SIG-M5 (cell line): ENCODE data around the gene DGKH.
"Not testable (repeated sequence)": the region's sequence is repeated elsewhere in the genome, so short reads cannot be mapped to it uniquely, and the experiment has no call there.

Experiments used
- DNase-seq: peaks from one replicate; lab custom pipeline; 2025; lab: John Stamatoyannopoulos, UW

DGKH gene

GRCh38 chr13:42041684-42042035 lies 6.8 kb upstream of the DGKH start:
- DNase-seq, result no peak

DNA sequence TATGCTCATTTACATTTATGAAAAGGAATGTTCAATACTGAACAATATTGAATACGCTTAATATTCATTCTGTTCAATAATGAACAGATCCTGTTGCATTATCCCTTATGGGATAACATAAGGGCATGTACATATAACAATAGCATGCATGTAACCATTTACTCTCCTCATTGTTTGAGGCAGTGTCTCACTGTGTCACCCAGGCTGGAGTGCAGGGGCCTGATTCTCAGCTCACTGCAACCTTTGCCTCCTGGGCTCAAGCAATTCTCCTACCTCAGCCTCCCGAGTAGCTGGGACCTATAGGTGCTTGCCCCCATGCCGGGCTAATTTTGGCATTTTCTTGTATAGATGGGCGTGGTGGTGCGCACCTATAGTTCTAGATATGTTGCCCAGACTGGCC lies 4.8 kb upstream of the DGKH start:
- DNase-seq, result no peak

- no peak for DNase-seq
Observed at GRCh38 chr13:42046448-42046847, 2.0 kb upstream of the DGKH start.

GRCh38 chr13:42047561-42048341 lies 697 bp upstream of the DGKH start:
- no peak for DNase-seq

DNA sequence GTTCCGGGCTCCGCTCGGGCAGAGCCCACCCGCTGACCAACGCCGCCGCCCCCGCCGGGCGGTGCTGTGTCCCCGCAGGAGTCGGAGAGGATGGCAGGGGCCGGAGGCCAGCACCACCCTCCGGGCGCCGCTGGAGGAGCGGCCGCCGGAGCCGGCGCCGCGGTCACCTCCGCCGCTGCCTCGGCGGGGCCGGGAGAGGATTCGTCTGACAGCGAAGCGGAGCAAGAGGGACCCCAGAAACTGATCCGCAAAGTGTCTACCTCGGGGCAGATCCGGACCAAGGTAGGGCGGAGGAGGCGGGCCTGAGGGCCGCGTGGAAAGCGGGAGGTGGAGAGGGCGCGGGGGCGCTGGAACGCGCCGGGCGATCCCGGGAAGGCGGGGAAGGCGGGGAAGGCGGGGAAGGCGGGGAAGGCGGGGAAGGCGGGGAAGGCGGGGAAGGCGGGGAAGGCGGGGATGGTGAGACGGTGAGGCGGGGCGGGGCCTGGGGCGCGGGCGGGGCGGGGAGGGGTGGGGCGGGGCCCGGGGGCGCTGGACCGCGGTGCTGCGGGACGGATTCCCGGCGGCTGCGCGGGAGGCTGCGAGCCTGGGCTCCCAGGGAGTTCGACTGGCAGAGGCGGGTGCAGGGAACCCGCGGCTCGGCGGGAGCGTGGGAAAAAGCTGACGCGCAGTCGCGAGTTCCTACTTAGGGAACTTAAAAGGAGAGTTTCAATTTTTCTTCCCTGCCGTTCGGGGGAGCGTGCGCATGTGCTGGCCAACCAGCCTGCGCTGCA lies 421 bp downstream of the DGKH start:
- no peak for DNase-seq

DNA sequence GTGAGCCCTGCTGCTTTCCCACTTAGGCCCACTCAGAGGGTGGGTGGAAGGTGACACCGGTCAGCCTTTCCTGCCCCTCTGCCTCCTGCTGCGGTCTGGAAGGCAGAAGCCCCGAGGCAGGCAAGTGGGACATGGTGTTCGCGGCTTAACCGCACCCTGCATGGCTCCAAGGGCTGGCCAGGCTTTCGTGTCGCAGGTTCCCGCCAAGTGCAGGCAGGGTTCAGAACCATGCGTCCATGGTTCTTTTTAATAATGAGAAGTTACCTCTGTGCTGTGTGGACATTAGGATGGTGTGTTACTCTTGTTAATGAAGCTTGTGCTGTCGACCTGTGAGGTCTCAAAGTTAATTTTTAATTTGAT lies 986 bp downstream of the DGKH start:
- no peak for DNase-seq

- no peak for DNase-seq
Observed at GRCh38 chr13:42054798-42055499, 6.5 kb downstream of the DGKH start.

- no peak for DNase-seq
Observed at GRCh38 chr13:42055500-42056085, 7.1 kb downstream of the DGKH start.

- no peak for DNase-seq
Observed at GRCh38 chr13:42056146-42056545, 7.7 kb downstream of the DGKH start.

DNA sequence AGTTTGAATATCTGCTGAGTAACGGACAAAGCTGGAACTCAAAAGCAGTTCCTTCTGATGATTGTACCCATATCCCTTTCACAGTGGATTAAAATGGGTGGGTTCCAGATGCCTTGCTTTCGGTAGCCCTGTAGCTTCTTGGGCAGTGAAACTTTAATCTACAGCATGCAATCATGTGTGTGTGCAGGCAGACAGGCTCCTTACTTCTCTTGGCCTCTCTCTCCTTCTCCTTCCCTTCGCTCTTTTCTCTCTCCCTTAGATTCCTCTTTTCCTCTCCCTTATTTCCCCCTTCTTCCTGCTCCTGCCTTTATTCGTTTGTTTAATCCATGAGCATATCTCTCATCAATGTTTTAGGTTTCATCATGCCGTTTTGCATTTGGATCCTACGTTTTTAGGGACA lies 8.1 kb downstream of the DGKH start:
- DNase-seq, result no peak

DNA sequence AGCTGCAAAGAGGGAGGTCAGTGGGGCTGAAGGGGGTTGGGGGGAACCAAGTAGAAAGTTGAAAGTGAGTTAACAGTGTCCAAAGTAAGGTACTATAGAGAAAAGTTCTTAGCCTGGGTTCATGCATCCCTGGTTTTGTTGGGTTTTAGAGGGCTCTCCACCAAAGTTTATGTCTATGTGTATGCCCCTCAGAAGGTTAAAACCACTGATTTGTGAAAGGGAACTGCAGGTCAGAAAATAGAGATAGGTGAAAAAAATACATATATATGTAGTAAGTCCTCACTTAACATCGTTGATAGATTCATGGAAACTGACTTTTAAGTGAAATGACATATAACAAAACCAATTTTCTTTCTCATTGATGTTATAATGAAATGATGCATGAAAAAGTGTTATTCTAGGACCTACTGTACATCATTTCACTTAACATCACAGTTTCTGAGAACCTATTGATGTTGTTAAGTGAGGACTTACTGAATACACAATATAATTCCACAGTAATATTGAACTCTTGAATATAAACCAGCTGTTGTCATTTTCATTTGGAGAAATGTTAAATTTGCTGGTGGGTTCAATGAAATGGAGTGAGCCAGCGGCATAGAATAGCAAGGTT lies 9.6 kb downstream of the DGKH start:
- no peak for DNase-seq

- DNase-seq, result no peak
Observed at GRCh38 chr13:42061943-42062342, 13.5 kb downstream of the DGKH start.

GRCh38 chr13:42063105-42063504 lies 14.7 kb downstream of the DGKH start:
- DNase-seq, result no peak

- no peak for DNase-seq
Observed at GRCh38 chr13:42064259-42064658, 15.8 kb downstream of the DGKH start.

- no peak for DNase-seq
Observed at GRCh38 chr13:42064966-42065365, 16.5 kb downstream of the DGKH start.

DNA sequence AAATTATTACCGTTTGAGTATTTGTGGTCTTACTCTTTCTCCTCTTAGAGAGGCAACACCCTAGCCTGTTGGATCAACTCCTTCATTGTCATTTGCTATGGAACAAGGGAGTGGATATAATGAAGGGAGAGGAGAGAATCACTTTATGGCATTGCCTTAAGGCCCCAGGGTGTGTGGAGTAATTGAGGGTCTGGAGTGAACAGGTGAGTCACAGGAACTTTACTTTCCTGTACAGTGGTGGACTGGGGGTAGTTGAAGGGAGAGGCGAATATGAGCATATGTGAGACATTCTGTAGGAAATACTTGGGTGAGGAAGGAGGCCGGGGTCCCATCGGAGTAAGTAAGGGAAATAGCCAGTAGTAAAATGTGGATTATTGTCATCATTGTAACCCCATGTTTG lies 17.0 kb downstream of the DGKH start:
- no peak for DNase-seq

DNA sequence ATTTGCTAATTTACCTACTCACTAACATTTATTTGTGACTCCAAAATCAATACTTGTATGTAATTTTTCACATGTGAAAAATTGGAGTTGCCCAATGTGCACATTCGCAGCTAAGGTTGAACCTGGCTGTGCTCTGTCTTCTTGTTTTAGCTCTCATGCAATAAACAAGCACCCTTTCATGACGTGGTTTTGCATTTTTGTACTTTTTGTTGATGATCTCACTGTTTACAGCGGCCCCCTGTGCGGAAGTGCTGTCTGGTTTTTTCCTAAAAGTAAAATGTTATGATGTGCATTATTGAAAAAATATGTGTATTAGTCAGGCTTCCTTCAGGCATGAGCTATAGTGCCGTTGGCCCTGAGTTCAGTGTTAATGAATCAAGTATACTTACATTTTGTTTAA lies 18.1 kb downstream of the DGKH start:
- DNase-seq, result no peak

DNA sequence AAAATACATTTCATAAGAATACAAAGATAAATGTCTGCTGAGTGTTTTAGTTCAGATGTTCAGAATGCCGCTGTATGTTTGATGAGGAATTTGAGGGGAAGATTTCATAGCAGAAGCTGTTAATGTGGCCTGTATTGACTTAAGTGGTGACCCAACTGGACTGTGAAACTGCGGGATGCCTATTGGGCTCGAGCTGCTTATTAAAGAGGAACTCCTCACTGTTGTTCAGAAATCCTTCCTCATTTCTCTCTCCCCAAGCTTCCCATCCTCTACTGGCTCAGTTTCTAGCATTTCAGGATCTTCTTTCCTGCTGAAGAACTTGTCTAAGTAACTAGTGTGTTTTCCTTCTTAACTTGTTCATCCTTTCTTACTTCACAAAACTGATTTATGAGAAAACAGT lies 20.4 kb downstream of the DGKH start:
- no peak for DNase-seq

- DNase-seq, result not testable (repeated sequence)
Observed at GRCh38 chr13:42070599-42070998, 22.2 kb downstream of the DGKH start.

GRCh38 chr13:42071179-42071578 lies 22.7 kb downstream of the DGKH start:
- DNase-seq, result not testable (repeated sequence)

DNA sequence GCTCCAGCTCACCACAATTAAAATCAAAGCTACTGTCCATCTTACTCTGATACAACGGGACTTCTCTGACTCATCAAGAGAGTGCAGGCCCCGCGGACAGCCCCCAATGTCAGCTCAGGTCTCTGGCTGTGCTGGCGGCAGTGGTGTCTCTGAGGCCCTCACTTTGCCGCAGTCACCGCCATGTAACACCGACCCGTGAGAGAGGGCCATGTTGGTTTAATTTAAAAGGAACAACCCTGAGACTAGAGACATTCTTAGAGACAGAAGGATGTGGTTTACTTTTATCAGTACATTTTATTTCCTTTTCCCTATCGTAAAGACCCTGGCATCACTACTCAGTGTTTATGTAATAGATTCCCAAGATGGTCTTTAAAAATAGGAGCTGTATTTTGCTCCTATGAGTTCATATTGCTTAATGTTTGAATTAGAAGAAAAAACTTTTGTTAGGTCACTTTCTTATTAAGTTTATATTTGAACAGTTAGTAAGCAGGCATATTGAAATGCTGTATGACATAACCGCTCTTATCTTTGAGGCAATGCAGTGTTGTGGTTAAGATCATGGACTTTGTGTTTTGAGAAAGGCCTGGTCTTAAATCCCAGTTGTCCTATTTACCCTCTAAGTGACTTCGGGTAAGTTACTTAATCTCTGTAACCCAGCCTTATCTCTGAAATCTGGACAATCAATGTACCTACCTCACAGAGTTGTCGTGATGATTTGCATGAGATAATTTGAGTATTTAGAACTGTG lies 23.4 kb downstream of the DGKH start:
- no peak for DNase-seq

- no peak for DNase-seq
Observed at GRCh38 chr13:42073683-42074082, 25.2 kb downstream of the DGKH start.
